Inferior parietal cortex (tissue), 1 donor: ENCODE measurements around the gene KIF11.

Experiments used
- DNase-seq: peaks from one replicate; pipeline ENCODE4 v3.0.0-alpha.2; 2016; ENCODE audit errors: extremely low spot score

The KIF11 gene

DNA sequence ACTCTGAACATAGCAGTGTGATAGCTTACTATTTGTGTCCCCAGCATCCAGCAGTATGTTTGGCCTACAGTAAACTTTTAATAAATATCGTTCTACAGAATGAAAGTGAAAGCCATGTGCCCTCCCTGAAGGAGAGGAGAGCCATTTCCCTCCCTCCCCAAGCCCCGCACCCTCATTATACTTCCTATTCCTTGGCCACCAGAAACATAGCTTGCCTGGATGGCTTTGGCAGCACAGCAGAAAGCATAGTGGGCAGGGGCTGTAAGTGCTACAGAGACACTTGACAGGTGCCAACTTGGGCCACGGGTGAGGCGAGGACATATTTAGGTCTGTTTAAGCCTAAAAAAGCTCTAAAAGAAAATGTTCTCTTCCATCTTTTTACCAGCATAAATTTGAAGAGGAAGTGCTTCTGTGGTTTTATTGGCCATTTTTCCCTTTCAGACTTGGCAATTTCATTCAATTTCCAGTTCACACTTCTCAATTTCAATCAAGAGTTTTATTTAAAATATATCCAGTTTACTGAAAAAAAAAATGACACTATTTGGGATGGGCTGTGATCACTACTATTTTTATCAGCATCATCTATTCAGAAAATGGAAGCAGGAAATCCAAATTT is 109.5 kb downstream of the KIF11 start:
- no peak for DNase-seq
